Hindlimb muscle (tissue), 1 donor: Measurements from ENCODE around the gene PLPP7. TPM values are rescaled to one million over a fixed set of nuclear protein-coding genes. Genes with fewer than 3 reads are reported as not detected.

ENCODE experiments used
- DNase-seq: peaks from one replicate; pipeline ENCODE4 v3.0.0-alpha.2; 2013
- polyA plus RNA-seq: library from polyadenylated mRNA; unstranded; fragments of 120-200 nt; gene quantifications from one replicate; pipeline ENCODE4 v1.2.1, GENCODE V29; 2013; ENCODE audit not compliant: insufficient read length

Gene PLPP7
- polyA plus RNA-seq, 1 donor, result 51.0 TPM

DNA sequence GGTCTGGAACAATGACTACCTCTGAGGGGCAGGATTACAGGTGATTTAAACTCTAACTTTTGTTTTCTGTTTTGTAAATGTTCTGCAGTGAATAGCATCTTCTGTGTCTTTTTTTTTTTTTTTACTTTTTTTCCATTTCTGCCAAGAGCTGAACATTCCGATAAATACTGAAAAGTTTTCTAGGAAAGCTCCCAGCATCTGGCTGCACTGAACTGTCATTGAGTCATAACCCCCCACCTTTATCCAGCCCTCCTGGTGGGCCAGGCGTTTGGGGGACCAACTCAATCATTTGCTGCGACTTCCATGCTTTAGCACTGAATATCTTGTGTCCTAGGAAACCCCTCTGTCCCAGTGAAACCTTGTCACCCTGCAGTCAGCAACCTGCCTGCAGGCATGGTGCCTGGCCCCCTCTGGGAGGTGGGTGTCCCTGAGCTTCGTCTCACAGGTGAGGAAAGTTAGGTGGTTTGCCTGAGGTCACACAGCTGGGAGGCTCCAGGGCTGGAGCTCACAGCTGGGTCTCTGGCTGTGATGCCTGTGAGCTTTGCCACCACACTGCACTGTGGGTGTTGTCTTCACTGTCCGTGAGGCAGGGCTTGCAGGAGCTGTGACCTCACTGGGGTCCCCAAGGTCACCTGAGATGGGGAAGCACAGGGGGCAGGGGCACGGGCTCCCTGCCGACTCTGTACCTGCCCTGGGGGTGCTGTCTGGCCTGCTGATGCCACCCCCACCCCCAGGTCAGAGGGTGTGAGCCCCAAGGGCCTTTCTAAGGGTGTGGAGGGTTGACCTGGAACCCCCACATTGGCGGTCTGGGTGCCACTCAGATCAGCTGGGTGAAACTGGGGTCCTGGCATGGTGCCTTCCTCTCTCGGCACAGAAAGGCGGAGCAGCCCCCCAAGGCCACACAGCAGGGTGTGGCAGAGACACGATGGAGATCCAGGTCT, 14.1 kb downstream of the PLPP7 start:
- no peak for DNase-seq

DNA sequence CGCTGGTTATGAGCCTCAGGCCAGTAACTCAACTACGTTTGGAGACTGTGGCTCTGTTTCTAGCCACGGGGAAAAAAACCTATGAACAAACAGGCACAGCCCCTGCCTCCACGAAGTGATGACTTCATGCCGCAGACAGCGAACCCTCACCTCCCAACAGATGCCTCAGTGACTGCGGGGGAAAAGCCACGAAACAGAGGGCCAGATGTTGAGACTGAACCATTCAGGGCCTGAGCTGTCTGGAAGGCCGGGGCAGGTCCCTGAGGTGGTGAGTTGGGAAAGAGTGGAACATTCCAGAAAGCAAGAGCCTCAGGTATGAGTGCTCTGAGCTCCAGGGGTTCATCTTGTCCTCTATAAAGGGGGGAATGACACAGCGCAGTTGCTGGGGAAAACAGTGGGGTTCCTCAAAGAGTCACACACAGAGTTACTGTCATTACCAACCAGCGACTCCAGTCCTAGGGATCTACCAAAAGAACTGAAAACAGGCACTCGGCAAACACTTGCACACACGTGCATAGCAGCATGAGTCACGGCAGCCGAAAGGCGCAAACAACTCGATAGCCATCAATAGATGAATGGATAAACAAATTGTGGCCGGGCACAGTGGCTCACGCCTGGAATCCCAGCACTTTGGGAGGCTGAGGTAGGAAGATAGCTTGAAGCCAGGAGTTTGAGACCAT, 15.3 kb downstream of the PLPP7 start:
- DNase-seq, result no peak

GRCh38 chr9:131306397-131307004, 17.0 kb downstream of the PLPP7 start:
- DNase-seq, result no peak

DNA sequence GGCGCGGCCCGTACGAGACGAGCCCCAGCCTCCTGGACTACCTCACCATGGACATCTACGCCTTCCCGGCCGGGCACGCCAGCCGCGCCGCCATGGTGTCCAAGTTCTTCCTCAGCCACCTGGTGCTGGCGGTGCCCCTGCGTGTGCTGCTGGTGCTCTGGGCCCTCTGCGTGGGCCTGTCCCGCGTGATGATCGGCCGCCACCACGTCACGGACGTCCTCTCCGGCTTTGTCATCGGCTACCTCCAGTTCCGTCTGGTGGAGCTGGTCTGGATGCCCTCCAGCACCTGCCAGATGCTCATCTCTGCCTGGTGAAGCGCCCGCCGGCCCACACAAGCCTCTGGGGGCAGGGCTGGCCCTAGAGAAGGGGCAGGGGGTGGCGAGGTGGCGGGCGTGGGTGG, 18.5 kb downstream of the PLPP7 start:
- DNase-seq, result no peak

DNA sequence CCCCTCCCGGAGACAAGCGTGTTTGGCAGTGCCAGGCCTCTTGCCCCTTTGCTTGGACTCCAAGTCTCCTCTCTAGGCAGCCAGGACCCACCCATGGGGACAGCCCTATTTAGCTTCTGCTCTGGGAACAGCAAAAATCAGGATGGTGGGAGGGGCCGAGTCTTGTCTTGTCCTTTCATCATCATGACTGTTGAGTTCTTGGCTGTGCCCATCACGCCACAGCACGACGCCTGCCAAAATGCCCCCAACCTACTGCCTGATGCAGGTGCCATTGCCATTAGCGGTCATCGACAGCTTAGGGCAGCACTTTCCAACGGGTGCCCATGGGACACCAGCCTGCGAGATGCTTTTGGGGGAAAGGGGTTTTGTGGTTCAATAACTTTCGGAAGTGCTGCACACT, 18.9 kb downstream of the PLPP7 start:
- DNase-seq, result no peak

DNA sequence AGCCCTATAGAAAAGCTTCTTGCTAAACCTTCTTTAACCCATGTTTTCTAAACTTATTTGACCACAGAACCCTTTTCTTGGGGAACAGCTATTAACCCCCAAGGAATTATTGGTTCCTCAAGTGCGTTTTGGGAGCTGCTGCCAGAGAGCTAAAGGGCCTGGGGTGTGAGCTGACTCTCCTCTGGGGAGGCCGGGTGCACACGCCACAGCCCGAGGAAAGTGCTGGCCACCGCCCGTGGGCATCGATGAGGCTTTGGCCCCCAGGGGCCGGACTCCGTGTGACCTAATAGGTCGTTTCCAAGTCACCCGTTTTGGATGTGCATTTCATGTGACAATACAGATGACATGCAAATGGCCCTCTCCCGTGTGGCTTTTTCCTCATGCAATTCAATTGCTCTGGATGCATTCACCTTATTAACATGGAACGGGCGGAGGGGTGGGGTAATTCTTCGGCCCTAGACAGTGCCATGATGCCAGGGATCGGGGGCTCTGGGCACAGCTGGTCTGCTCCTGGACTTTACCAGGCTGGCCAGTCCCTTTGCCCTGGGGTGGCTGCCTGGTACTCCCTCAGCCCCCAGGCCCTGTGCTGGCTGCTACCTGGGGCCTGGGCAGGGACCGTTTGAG, 19.5 kb downstream of the PLPP7 start:
- DNase-seq, result no peak

DNA sequence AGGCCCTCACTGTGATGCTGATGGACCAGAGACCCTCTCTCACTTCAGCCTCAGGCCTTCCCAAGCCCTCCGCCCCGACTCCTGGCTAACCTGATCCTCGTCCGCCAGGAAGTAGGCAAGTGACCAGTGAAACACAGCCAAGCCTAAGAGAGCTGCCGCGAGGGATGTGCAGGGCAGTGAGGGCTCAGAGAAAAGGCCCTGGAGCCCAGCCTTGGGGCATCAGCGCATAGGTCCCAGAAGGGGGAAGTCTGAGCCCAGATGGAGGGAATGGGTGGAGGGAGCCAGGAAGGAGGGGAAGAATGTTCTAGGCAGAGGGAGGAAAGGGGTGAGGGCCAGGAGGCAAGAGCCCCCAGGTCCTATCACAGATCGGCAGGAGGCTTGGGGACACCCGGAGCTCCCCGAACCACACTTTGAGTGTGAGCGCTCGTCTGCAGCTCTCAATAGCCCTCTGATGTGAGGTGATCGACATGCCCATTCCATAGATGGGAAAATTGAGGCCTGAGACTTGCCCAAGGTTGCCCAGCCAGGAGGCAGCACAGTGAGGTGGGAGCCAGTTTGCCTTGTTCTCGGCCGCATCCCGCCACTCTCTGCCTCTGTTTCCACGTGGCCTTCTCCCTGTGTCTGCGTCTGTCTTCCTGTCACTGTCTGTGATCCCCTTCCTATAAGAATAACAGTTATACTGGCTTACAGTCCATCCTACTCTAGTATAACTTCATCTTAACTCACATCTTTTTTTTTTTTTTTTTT, 20.2 kb downstream of the PLPP7 start:
- DNase-seq, result no peak

DNA sequence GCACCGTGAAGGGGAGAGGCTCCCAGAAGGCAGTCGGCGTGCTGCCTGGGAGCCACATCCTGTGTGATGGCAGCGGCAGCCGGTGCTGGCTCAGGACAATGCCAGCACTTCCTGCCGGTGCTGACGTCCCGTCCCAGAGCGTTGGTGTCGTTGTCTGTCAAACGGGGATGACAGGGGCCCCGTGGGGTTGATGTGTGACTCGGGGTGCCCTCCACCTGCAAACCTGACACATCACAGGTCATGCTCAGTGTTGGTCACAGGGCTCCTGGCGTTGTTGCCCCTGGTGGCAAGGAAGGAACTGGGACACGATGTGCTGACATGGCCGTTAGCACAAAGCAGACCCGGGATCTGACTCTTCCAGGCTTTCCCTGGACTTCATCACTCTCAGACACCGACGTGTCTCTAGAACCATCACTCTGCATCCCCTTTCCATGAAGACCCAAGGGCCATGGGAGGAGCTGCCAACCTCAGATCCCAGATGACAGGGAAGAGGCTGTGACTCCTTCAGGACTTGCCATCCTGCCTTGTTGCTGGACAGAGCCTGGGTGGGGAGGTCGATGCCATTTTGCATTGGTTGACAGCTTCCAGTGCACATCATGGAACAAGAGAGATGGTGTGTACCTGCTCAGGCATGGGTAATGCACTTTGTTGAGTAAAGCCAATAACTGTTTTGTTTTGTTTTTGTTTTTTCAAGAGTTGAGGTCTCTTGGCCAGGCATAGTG, 21.5 kb downstream of the PLPP7 start:
- no peak for DNase-seq

GRCh38 chr9:131312246-131312645, 22.7 kb downstream of the PLPP7 start:
- no peak for DNase-seq

DNA sequence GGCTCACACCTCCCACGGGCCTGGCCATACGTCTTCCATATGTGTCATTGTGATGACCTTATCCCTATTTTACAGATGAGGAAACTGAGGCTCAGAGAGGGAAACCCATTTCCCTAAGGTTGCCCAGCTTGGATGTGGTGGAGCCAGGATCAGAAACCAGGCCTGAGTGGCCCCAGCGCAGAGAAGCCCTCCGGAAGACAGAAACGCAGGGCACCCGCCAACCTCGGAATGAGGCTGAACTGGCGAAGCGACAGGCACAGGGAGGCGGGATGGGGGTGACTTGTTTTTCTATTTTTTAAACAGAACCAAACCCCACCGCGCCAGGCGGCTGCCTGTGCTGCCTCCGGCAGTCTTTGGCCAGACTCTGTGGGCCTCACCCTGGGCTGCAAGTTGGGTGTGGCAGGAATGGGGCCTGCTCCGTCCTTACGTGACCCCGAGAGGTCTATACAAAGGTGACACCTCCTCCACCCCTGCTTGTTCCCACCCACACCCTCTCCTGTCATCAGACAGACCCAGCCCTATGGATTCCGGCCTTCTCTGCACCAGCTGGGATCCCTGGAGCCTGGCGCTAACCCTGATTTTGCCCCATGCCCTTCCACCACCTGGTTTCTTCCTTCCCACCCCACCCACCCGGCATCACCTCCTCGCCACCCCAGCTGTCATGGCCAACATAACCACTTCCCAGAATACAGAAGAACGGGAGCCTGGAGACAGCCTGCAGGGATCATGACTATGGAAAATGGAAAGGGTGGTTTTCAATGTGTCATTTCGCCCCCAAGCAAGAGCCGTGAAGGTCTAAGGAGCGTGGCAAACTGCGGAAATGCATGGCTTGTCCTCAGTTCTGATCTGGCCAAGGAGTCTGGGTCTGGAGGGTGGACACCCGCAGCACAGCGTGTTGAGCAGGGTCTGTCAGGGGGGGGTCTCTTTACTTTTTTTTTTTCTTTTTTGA, 23.6 kb downstream of the PLPP7 start:
- DNase-seq, result no peak

- no peak for DNase-seq
Observed at GRCh38 chr9:131318231-131319085, 28.9 kb downstream of the PLPP7 start.

DNA sequence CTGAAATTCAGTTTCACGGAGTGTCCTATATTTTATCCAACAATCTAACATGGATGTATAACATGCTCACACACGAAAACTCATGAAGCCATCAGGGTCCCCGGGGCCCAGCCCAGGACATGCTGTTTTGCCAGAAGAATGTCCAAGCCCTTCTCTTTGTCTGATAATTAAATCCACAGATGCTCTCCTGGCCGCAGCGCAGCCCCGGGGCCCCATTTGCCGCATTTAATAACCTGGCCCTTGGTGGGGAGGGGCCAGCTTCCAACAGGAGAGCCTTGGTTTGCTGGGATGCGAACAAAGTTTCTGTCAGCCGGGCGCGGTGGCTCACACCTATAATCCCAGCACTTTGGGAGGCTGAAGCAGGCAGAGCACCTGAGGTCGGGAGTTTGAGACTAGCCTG, 30.0 kb downstream of the PLPP7 start:
- DNase-seq, result peak; percentile 73

- peak; percentile 76 for DNase-seq
Observed at GRCh38 chr9:131320031-131320685, 30.6 kb downstream of the PLPP7 start.

DNA sequence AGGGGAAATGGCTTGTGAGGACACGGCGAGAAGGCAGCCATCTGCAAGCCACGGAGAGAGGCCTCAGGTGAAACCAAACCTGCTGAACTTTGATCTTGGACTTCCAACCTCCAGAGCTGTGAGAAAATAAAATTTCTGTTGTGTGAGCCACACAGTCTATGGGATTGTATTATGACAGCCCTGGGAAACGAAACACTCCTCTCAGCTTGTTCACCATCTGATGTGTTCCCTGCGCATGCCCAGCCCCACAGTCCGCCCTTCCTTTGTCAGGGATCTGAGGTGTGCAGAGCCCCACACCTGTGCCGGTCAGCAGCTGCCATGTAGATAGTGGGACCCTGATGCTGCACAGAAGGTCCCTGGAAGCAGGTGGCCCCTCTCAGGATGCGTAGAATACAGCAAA, 34.1 kb downstream of the PLPP7 start:
- no peak for DNase-seq

DNA sequence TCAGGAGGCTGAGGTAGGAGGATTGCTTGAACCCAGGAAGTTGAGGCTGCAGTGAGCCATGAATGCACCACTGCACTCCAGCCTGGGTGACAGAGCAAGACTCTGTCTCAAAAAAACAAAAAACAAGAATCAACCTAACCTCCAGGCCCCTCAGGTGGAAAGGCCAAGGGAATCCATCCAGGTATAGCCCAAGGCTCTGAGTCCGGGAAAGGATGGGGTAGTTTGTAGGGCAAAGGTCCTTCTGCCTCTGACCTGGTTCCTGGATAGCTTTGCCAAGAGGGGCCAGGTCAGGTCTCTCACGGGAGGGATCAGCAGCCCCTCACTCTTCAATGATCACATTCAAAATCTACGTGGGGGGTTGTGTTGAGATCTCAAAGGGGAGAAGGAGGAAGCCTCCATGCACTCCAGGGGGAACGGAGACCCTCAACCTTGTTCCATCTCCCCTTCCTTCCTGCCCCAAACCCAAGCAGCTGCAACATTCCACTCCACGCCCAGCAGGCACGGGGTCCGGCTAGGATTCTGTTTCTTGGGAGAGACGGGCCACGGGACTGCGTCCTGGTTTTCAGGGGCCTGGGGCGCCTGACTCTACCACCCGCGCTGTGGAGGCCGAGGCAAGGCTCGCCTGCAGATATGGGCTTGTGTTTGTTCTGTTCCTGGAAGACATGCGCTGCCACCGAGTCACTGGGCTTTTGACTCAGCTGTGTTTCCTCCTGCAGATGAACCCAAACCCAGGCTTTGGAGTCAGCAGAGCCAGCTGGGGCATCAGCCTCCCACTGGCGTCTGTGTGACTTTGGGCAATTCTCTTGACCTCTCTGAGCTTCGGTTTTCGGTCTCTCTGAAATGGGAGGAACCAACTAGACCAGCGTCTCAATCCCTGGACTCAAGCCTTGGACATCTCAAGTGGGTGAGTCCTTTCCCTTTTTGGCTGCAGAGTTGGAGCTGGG, 35.5 kb downstream of the PLPP7 start:
- DNase-seq, result no peak

- no peak for DNase-seq
Observed at GRCh38 chr9:131329241-131329641, 39.7 kb downstream of the PLPP7 start.

DNA sequence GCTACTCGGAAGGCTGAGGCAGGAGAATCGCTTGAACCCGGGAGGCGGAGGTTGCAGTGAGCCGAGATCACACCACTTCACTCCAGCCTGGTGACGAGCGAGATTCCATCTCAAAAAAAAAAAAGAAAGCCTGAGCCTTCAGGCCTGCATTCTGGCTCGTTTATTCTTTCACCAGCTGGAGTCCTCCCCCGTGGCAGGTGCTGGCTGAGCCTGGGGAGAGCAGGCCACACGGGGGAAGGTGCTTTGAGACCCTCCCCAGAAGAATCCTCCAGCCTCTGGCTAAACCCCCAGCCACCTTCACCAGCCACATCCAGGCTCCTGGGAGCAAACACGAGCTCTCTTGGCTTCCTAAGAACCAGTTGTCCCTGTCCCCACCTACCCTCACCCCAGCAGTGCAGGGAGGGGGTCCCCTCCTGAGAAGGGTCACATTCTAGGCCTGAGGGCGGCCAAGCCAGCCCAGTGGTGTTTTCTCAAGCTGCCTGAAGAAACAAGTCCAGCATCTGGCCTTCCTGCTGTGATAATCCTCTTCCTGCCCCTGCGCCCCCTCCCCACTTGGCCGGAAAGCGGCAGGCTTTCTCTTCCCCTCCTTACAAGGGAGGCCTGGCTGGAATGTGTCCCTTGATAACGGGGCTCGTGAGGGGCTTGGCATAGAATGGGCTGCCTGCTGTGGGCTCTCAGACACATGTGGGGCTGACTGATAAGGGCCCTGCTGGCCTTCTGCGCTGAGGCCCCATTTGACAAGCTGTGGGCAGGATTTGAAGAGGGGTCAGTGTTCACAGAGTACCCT, 41.5 kb downstream of the PLPP7 start:
- no peak for DNase-seq
